GM23338 (cell line): Measurements from ENCODE around the gene OR4F15. TPM values are rescaled to one million over a fixed set of nuclear protein-coding genes. Genes with fewer than 3 reads are reported as not detected.

ENCODE experiments used
- ATAC-seq: fragments of 200-7000 bp; cut with Tn5 transposase; 3 replicates; pipeline ENCODE4 v1.9.1; 2020
- DNase-seq: peaks from one replicate; pipeline ENCODE4 v3.0.0-alpha.2; 2015; ENCODE audit warnings: low spot score
- H2AFZ ChIP-seq: fragments of 200-600 bp; sonication (generic); 2 replicates; pipeline ENCODE4 v1.8.0; 2016; ENCODE audit warnings: antibody characterized with exemption, mild to moderate bottlenecking, moderate library complexity
- H3F3A ChIP-seq: fragments of 200-600 bp; sonication (generic); replicated peaks from 2 replicates; pipeline ENCODE4 v1.8.0; 2017; ENCODE audit warnings: antibody characterized with exemption, mixed run types, low read depth
- H3K27ac ChIP-seq: fragments of 200-600 bp; sonication (generic); 2 replicates; pipeline ENCODE4 v1.6.1; 2016; ENCODE audit warnings: low read depth
- H3K27me3 ChIP-seq: fragments of 200-600 bp; sonication (generic); 2 replicates; pipeline ENCODE4 v1.8.0; 2016; ENCODE audit warnings: mild to moderate bottlenecking, mixed run types, moderate library complexity; ENCODE audit not compliant: insufficient read depth
- H3K36me3 ChIP-seq: fragments of 200-600 bp; sonication (generic); 2 replicates; pipeline ENCODE4 v1.8.0; 2016; ENCODE audit warnings: mild to moderate bottlenecking; ENCODE audit not compliant: insufficient read depth
- H3K4me1 ChIP-seq: fragments of 200-600 bp; sonication (generic); 2 replicates; pipeline ENCODE4 v1.8.0; 2016; ENCODE audit warnings: mild to moderate bottlenecking, moderate library complexity; ENCODE audit not compliant: insufficient read depth
- H3K4me2 ChIP-seq: fragments of 200-600 bp; sonication (generic); 2 replicates; pipeline ENCODE4 v1.7.1; 2017; ENCODE audit warnings: mixed run types
- H3K4me3 ChIP-seq: fragments of 200-600 bp; sonication (generic); 2 replicates; pipeline ENCODE4 v1.6.1; 2016; ENCODE audit warnings: mixed run types
- H3K79me2 ChIP-seq: fragments of 200-600 bp; sonication (generic); replicated peaks from 2 replicates; pipeline ENCODE4 v1.8.0; 2017; ENCODE audit warnings: mild to moderate bottlenecking; ENCODE audit not compliant: insufficient read depth
- H3K9me2 ChIP-seq: fragments of 200-600 bp; sonication (generic); 2 replicates; pipeline ENCODE4 v1.8.0; 2017; ENCODE audit not compliant: insufficient read depth
- H4K20me1 ChIP-seq: fragments of 200-600 bp; sonication (generic); replicated peaks from 2 replicates; pipeline ENCODE4 v1.8.0; 2017; ENCODE audit warnings: mild to moderate bottlenecking; ENCODE audit not compliant: insufficient read depth
- H3K27ac Mint-ChIP-seq: 2 replicates; pipeline ENCODE4 v1.8.0; 2020; ENCODE audit warnings: inconsistent platforms, mild to moderate bottlenecking, moderate library complexity, mixed read lengths
- H3K27me3 Mint-ChIP-seq: 3 replicates; pipeline ENCODE4 v1.8.0; 2022; ENCODE audit warnings: low read depth, mild to moderate bottlenecking, moderate library complexity, mixed read lengths, inconsistent platforms; ENCODE audit not compliant: insufficient read depth, poor library complexity
- H3K36me3 Mint-ChIP-seq: 3 replicates; pipeline ENCODE4 v1.8.0; 2021; ENCODE audit warnings: low read depth, mild to moderate bottlenecking, inconsistent platforms, moderate library complexity, mixed read lengths
- H3K4me1 Mint-ChIP-seq: 3 replicates; pipeline ENCODE4 v1.8.0; 2020; ENCODE audit warnings: mild to moderate bottlenecking, inconsistent platforms, mixed read lengths
- H3K4me3 Mint-ChIP-seq: 3 replicates; pipeline ENCODE4 v1.8.0; 2021; ENCODE audit warnings: moderate library complexity, mild to moderate bottlenecking, inconsistent platforms, mixed read lengths
- H3K9me3 Mint-ChIP-seq: 3 replicates; pipeline ENCODE4 v1.8.0; 2020; ENCODE audit warnings: moderate library complexity, mild to moderate bottlenecking, inconsistent platforms, mixed read lengths
- CREB1 ChIP-seq: fragments of 250-450 bp; sonication (Bioruptor Pico); IDR thresholded peaks from 2 replicates; pipeline ENCODE4 v1.5.0; 2020; ENCODE audit warnings: low read depth, mild to moderate bottlenecking, moderate library complexity
- EZH2 ChIP-seq: fragments of 200-600 bp; sonication (generic); IDR thresholded peaks from one replicate; pipeline ENCODE4 v1.8.0; 2017; ENCODE audit warnings: antibody characterized with exemption, mild to moderate bottlenecking, low read depth; ENCODE audit not compliant: unreplicated experiment
- EZH2phosphoT487 ChIP-seq: fragments of 200-600 bp; sonication (generic); IDR thresholded peaks from one replicate; pipeline ENCODE4 v1.8.1; 2018; ENCODE audit warnings: antibody characterized with exemption; ENCODE audit not compliant: unreplicated experiment
- JUNB ChIP-seq: IDR thresholded peaks from one replicate; pipeline ENCODE4 v1.6.1; 2016; ENCODE audit warnings: antibody characterized with exemption; ENCODE audit not compliant: unreplicated experiment
- NANOG ChIP-seq: IDR thresholded peaks from 2 replicates; pipeline ENCODE4 v1.6.1; 2016; ENCODE audit warnings: antibody characterized with exemption, borderline replicate concordance
- POLR2AphosphoS5 ChIP-seq: IDR thresholded peaks from 2 replicates; pipeline ENCODE4 v1.6.1; 2016; ENCODE audit warnings: antibody characterized with exemption, low read depth
- REST ChIP-seq: IDR thresholded peaks from one replicate; pipeline ENCODE4 v1.6.1; 2018; ENCODE audit warnings: antibody characterized with exemption; ENCODE audit not compliant: unreplicated experiment
- STAT1 ChIP-seq: IDR thresholded peaks from one replicate; pipeline ENCODE4 v1.6.1; 2016; ENCODE audit warnings: antibody characterized with exemption; ENCODE audit not compliant: unreplicated experiment
- ZNF114 ChIP-seq: fragments of 250-450 bp; sonication (Bioruptor Pico); IDR thresholded peaks from 2 replicates; pipeline ENCODE4 v1.5.0; 2020; ENCODE audit warnings: mild to moderate bottlenecking, moderate library complexity
- ZNF331 ChIP-seq: fragments of 250-450 bp; sonication (Bioruptor Pico); IDR thresholded peaks from 2 replicates; pipeline ENCODE4 v1.5.0; 2020; ENCODE audit warnings: low read depth, mild to moderate bottlenecking, moderate library complexity
- polyA plus RNA-seq: library from polyadenylated mRNA; unstranded; fragments of >200 nt; fragmentation: Nextera tagmentation; extraction: Ambion mirVana; gene quantifications from 2 replicates; pipeline ENCODE4 v1.2.1, GENCODE V29; 2016
- total RNA-seq: library from RNA; depleted of rRNA; stranded (reverse); fragments of >200 nt; shearing (Covaris generic); gene quantifications from 2 replicates; pipeline ENCODE4 v1.2.3, GENCODE V29; 2014
- TF ChIP-seq, protein P1 (sequence below): fragments of 250-450 bp; sonication (Bioruptor Pico); IDR thresholded peaks from 2 replicates; pipeline ENCODE4 v1.5.0; 2020; ENCODE audit warnings: mild to moderate bottlenecking, moderate library complexity
- TF ChIP-seq, protein P2 (sequence below), 2 experiments: fragments of 200-600 bp in 1 of 2; sonication (generic) in 1 of 2; conservative IDR thresholded peaks; 2 replicates each; pipeline versions ENCODE4 v1.5.1 to v1.6.1; 2016 to 2017; ENCODE audit warnings: antibody characterized with exemption in 2 of 2, low read depth in 2 of 2, mild to moderate bottlenecking in 2 of 2, moderate library complexity in 1 of 2
- TF ChIP-seq, protein P3 (sequence below): IDR thresholded peaks from 2 replicates; pipeline ENCODE4 v1.6.1; 2016; ENCODE audit warnings: antibody characterized with exemption

The OR4F15 gene
- total and polyA plus RNA-seq, 2 experiments from 2014 or later, result not detected

DNA sequence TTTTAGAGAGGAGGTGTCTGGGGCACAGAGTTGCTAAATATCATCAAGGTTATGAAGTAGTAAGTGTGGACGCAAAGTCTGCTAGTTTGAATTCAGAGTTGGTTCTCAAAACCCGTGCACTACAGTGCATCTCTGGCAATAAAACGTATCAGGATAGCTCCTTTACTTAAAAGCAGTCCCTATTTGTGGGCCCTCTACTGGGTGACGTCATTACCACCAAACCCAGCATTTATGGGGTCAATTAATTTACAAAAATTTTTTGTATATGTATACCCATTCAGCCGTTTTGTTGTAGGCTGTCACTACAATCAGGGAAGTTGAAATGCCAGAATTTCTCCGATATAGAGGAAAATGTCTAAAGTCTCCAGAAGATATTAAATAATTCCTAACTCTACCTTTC is 8.8 kb downstream of the OR4F15 start:
- no peak overlapping the region for H2AFZ ChIP-seq
- H3K4me3 ChIP-seq, result no peak overlapping the region
- no peaks in the 10 kb centered on the region for H3K4me1 ChIP-seq
- H3K4me3 Mint-ChIP-seq, result no peak overlapping the region
- no peaks in the 10 kb centered on the region for H3K4me1 Mint-ChIP-seq
- no peaks in the 10 kb centered on the region; the same call in 2 of the 3 replicates for H3K9me3 Mint-ChIP-seq
- H3K36me3 Mint-ChIP-seq, result no peaks in the 10 kb centered on the region
- H3K27ac ChIP-seq, result no peak overlapping the region
- H3K27ac Mint-ChIP-seq, result no peak overlapping the region
- H3K4me2 ChIP-seq, result no peak overlapping the region
- no peaks in the 10 kb centered on the region for H3K27me3 ChIP-seq
- no peaks in the 10 kb centered on the region for H3K27me3 Mint-ChIP-seq
- no peaks in the 10 kb centered on the region for H3K36me3 ChIP-seq
- no peaks in the 10 kb centered on the region for H3F3A ChIP-seq
- no peaks in the 10 kb centered on the region for H4K20me1 ChIP-seq
- TF ChIP-seq CREB1 (CRISPR knock-in tag), result no peak
- TF ChIP-seq, protein P1, sequence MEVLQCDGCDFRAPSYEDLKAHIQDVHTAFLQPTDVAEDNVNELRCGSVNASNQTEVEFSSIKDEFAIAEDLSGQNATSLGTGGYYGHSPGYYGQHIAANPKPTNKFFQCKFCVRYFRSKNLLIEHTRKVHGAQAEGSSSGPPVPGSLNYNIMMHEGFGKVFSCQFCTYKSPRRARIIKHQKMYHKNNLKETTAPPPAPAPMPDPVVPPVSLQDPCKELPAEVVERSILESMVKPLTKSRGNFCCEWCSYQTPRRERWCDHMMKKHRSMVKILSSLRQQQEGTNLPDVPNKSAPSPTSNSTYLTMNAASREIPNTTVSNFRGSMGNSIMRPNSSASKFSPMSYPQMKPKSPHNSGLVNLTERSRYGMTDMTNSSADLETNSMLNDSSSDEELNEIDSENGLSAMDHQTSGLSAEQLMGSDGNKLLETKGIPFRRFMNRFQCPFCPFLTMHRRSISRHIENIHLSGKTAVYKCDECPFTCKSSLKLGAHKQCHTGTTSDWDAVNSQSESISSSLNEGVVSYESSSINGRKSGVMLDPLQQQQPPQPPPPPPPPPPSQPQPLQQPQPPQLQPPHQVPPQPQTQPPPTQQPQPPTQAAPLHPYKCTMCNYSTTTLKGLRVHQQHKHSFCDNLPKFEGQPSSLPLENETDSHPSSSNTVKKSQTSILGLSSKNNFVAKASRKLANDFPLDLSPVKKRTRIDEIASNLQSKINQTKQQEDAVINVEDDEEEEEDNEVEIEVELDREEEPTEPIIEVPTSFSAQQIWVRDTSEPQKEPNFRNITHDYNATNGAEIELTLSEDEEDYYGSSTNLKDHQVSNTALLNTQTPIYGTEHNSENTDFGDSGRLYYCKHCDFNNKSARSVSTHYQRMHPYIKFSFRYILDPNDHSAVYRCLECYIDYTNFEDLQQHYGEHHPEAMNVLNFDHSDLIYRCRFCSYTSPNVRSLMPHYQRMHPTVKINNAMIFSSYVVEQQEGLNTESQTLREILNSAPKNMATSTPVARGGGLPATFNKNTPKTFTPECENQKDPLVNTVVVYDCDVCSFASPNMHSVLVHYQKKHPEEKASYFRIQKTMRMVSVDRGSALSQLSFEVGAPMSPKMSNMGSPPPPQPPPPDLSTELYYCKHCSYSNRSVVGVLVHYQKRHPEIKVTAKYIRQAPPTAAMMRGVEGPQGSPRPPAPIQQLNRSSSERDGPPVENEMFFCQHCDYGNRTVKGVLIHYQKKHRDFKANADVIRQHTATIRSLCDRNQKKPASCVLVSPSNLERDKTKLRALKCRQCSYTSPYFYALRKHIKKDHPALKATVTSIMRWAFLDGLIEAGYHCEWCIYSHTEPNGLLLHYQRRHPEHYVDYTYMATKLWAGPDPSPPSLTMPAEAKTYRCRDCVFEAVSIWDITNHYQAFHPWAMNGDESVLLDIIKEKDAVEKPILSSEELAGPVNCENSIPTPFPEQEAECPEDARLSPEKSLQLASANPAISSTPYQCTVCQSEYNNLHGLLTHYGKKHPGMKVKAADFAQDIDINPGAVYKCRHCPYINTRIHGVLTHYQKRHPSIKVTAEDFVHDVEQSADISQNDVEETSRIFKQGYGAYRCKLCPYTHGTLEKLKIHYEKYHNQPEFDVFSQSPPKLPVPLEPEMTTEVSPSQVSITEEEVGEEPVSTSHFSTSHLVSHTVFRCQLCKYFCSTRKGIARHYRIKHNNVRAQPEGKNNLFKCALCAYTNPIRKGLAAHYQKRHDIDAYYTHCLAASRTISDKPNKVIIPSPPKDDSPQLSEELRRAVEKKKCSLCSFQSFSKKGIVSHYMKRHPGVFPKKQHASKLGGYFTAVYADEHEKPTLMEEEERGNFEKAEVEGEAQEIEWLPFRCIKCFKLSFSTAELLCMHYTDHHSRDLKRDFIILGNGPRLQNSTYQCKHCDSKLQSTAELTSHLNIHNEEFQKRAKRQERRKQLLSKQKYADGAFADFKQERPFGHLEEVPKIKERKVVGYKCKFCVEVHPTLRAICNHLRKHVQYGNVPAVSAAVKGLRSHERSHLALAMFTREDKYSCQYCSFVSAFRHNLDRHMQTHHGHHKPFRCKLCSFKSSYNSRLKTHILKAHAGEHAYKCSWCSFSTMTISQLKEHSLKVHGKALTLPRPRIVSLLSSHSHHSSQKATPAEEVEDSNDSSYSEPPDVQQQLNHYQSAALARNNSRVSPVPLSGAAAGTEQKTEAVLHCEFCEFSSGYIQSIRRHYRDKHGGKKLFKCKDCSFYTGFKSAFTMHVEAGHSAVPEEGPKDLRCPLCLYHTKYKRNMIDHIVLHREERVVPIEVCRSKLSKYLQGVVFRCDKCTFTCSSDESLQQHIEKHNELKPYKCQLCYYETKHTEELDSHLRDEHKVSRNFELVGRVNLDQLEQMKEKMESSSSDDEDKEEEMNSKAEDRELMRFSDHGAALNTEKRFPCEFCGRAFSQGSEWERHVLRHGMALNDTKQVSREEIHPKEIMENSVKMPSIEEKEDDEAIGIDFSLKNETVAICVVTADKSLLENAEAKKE (CRISPR knock-in tag), result no peak
- TF ChIP-seq, protein P2, sequence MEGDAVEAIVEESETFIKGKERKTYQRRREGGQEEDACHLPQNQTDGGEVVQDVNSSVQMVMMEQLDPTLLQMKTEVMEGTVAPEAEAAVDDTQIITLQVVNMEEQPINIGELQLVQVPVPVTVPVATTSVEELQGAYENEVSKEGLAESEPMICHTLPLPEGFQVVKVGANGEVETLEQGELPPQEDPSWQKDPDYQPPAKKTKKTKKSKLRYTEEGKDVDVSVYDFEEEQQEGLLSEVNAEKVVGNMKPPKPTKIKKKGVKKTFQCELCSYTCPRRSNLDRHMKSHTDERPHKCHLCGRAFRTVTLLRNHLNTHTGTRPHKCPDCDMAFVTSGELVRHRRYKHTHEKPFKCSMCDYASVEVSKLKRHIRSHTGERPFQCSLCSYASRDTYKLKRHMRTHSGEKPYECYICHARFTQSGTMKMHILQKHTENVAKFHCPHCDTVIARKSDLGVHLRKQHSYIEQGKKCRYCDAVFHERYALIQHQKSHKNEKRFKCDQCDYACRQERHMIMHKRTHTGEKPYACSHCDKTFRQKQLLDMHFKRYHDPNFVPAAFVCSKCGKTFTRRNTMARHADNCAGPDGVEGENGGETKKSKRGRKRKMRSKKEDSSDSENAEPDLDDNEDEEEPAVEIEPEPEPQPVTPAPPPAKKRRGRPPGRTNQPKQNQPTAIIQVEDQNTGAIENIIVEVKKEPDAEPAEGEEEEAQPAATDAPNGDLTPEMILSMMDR (conservative IDR thresholded peaks at IDR 0.05; ENCODE audit: low read depth in 2 of 2), result no peak
- TF ChIP-seq NANOG, result no peak
- no peak for TF ChIP-seq REST
- TF ChIP-seq, protein P3, sequence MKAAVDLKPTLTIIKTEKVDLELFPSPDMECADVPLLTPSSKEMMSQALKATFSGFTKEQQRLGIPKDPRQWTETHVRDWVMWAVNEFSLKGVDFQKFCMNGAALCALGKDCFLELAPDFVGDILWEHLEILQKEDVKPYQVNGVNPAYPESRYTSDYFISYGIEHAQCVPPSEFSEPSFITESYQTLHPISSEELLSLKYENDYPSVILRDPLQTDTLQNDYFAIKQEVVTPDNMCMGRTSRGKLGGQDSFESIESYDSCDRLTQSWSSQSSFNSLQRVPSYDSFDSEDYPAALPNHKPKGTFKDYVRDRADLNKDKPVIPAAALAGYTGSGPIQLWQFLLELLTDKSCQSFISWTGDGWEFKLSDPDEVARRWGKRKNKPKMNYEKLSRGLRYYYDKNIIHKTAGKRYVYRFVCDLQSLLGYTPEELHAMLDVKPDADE, result no peak
- no peak for TF ChIP-seq EZH2
- TF ChIP-seq EZH2phosphoT487, result no peak
- TF ChIP-seq JUNB, result no peak
- TF ChIP-seq POLR2AphosphoS5, result no peak
- no peak for TF ChIP-seq ZNF114 (CRISPR knock-in tag)
- no peak for TF ChIP-seq ZNF331 (CRISPR knock-in tag)
- no peak for TF ChIP-seq STAT1
- ATAC-seq, result no peak
- no peak for DNase-seq
- no peaks in the 10 kb centered on the region for H3K79me2 ChIP-seq
- 0 out of 2 replicates have a peak, but pooled peaks cover 3% of the 10 kb centered on the region for H3K9me2 ChIP-seq
